ENCODE data around the gene HIVEP2.

Gene HIVEP2

GRCh38 chr6:142916881-142917280 is 28.1 kb downstream of the HIVEP2 start:
- DNase-seq = no peak

DNA sequence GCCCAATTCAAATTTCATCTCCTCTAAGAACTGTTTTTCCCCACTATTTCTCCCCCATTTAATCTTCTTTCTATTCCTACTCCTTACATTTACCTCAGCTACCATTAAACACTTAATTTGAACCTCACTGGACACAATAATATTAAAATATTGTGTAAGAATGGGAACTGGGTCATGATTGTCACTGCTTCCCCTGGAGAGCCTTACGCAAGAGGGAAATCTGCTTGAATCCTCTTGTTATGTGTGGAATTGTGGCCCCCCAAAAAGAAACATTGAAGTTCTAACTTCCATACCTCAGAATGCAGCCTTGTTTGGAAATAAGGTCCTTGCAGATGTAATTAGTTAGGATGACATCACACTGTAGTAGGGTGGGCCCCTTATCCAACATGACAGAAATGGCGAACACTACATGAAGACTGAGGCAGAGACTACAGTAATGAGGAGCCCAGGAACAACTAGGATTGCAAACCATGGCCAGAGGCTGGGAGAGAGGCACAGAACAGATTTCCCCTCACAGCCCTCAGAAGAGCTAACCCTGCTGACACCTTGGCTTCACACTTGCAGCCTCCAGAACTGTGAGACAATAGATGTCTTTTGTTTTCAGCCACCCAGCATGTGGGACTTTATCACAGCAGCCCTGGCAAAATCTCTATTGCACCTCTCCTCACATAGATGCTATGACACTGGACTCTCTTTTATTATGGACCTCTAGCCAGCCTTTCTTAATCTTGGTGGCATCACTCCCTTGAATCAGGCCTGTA is 29.9 kb downstream of the HIVEP2 start:
- no peak for DNase-seq

- no peak for DNase-seq
Observed at GRCh38 chr6:142914369-142914768, 30.6 kb downstream of the HIVEP2 start.

- peak; percentile 48 to 78 for DNase-seq
Observed at GRCh38 chr6:142913511-142914047, 31.4 kb downstream of the HIVEP2 start.

DNA sequence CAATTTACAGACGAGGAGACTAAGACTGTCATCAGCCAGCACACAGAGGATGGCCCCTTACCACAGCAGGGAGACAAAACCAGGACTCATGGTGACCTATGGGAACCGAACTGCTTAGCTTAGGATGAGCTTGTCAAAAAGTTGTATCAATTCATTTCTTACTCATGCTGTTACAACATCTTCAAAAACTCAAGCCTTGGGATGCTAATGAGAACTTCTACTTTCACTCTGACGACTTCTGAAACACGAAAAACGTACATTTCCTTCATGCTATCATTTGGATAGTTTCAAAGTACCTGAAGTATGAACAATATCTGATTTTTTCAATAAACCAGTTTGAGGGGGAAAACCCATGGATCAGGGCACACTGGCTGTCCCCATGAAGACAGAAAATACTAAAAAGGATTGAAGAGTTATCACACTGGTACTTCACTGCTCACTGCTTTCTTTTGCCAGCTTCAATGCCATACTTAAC is 31.9 kb downstream of the HIVEP2 start:
- no peak for DNase-seq

GRCh38 chr6:142912125-142912524 is 32.9 kb downstream of the HIVEP2 start:
- no peak for DNase-seq

DNA sequence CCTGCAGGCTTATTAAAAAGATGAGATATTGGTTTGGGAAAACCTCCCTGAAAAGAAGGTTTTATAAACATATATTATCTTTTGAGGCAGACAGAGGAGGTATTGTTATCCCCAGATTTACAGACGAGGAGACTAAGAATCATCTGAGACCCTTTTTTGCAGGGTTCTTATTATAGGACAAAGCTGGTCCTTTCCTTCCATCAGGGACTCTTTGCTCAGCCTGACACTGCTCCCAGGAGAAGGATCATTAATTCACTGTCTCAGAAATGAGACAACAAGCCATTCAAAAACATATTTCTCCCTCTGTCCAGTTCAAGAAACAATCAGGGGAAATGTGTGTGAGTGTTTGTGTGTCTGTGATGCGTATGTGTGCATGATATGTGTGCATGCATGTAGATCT is 33.5 kb downstream of the HIVEP2 start:
- no peak for DNase-seq

- DNase-seq = no peak
Observed at GRCh38 chr6:142909686-142910085, 35.3 kb downstream of the HIVEP2 start.

DNA sequence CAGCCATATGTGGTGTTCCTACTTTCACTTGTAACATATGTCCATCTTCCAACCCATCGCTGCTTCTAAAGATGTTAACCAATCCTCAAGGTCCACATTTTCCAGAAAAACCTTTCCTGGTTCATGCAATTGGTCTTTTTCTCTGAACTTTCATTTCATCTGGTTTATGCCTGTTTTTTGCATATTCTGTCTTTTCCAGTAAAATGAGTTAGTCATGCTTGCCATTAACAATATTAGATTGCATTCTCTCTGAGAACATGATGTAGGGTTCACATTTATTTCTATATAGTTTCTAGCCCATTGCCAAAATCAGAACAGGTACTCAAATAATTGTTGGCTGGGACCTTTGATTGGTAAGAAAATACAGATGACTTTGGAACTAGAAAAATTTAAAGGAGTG is 36.7 kb downstream of the HIVEP2 start:
- DNase-seq = no peak

- DNase-seq = no peak
Observed at GRCh38 chr6:142907544-142907943, 37.4 kb downstream of the HIVEP2 start.

GRCh38 chr6:142906945-142907470 is 38.0 kb downstream of the HIVEP2 start:
- no peak for DNase-seq

- no peak for DNase-seq
Observed at GRCh38 chr6:142903812-142904211, 41.2 kb downstream of the HIVEP2 start.

GRCh38 chr6:142902636-142903053 is 42.3 kb downstream of the HIVEP2 start:
- DNase-seq = peak; percentile 29 to 62

DNA sequence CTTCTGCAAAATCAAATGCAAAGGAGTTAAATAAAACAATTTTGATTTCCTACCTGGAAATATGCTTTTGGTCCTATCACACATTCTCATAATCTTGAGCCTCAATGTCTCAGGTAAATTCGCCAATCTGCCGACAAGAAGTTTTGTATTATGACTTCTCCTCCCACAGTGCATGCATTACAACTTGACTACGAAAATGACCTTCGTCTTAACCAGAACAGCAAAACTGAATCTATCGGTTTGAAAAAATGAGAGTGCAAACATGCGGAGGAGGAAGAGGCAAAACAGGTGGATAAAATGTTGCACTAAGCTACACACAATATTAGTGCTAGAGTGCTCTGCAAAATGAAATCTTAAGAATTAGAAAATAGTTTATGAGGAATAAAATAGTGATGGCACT is 43.4 kb downstream of the HIVEP2 start:
- no peak for DNase-seq

DNA sequence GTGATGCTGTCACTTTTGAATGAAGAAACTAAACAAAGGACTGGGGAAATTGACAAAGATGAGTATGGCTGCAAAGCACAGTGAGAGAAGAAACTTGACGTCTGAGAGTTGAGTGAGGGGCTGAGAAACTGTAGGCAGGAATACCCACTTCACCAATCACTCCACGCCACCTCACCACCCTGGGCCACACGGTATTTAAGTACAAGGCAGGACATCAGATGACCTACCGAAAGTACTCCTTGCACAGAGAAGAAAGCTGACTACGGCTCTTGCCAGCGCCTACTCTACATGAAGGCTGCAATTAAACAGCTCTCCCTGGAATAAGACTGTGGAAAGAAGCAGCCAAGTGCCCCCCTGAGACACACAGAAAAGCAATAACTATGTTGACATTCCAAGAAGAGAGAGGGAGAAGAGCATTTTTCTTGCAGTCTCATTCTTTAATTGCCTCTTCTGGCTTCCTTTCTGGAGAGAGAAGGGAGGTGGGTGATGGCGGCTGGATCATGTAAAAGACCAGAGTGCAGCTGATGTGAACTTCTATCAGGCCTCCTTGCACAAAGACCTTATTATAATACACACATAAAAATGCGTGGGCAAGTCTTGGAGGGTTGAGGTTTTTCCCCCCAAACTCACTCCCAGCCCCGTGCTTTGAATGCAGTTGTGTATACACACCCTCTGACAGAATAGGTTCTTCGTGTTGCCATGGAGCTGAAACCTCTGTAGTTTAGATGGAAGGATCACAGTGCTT is 44.6 kb downstream of the HIVEP2 start:
- no peak for DNase-seq

GRCh38 chr6:142898927-142899895 is 45.8 kb downstream of the HIVEP2 start:
- no peak for DNase-seq

- no peak for DNase-seq
Observed at GRCh38 chr6:142897659-142898058, 47.3 kb downstream of the HIVEP2 start.

DNA sequence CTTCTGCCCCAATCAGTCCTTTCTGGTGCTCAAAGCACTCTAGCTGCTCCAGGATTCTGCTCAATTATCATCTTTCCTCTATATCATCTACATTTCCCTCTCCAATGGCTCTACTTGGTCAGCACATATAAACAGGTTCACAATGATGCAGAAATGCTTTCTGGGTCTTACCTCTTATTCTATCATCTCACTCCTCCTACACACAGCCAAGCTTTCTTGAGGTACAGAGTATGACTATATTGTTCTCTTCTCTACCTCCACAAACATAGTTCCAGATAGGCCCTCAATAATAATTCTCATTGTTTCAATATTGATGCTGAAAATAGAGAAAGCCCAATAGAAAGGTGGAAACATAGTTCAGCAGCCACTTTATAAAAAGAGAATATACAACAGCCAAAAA is 48.2 kb downstream of the HIVEP2 start:
- no peak for DNase-seq

GRCh38 chr6:142893088-142893487 is 51.9 kb downstream of the HIVEP2 start:
- DNase-seq = no peak

DNA sequence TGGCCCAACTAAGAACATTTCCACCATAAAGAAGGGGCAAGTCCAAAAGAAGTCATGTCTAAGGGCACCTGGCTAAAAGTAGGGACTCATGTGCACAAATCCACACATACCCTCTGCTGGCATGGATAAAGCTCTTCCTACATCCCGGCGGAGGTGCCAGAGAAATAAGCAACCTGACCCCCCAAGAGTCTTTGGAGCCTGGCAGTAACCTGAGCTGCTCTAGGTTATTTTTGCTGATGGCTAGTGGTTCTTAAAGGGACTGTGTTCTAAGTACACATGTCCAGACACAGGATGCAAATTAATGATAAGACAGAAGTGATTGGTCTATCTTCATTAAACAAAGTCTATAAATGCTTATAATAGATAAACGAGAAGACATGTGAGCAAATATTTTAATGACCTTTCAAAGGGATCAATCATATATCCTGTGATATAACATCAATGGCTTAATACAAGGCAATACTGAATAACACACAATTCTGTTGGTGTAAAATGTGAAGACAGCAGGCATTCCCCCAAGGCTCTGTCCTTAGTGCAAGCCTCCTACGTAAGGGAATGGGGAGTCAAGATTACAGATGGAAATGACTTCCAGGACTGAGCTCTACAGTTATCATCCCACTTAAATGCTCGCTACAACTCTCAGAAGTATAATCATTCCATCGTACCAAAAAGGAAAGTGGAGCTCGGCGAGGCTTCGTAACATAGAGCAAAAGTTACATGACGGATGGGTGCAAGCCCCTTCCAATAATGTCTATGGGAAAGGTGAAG is 52.5 kb downstream of the HIVEP2 start:
- no peak for DNase-seq

- DNase-seq = no peak
Observed at GRCh38 chr6:142891454-142891853, 53.5 kb downstream of the HIVEP2 start.

GRCh38 chr6:142888456-142888855 is 56.5 kb downstream of the HIVEP2 start:
- no peak for DNase-seq
